Ureter (tissue), 1 donor: Measurements from ENCODE around the gene THSD4. TPM values are rescaled to one million over a fixed set of nuclear protein-coding genes. Genes with fewer than 3 reads are reported as not detected.
A peak's percentile ranks its signal among the peaks of the same experiment; 100 is the strongest.

ENCODE experiments used
- DNase-seq: peaks from one replicate; pipeline ENCODE4 v3.0.0-alpha.2; 2020; ENCODE audit warnings: low spot score
- total RNA-seq: library from RNA; stranded (reverse); gene quantifications from one replicate; pipeline ENCODE4 v1.2.4, GENCODE V29; 2023
- donor health status: DM: yes; HTN: yes; CAD: no.

Gene THSD4
- total RNA-seq, 1 donor from 2014 or later, result 57.9 TPM

GRCh38 chr15:71781965-71782265 is 666.6 kb downstream of the THSD4 start:
- DNase-seq, result no peak

GRCh38 chr15:71782422-71783165 is 667.3 kb downstream of the THSD4 start:
- no peak for DNase-seq

GRCh38 chr15:71784719-71785118 is 669.4 kb downstream of the THSD4 start:
- DNase-seq, result no peak

- DNase-seq, result no peak
These were observed 670.7 kb downstream of the THSD4 start for GRCh38 chr15:71785996-71786395.

GRCh38 chr15:71786673-71787072 is 671.4 kb downstream of the THSD4 start:
- DNase-seq, result peak; percentile 23

GRCh38 chr15:71788646-71789579 is 673.6 kb downstream of the THSD4 start:
- DNase-seq, result no peak

- DNase-seq, result no peak
These were observed 674.3 kb downstream of the THSD4 start for GRCh38 chr15:71789616-71790015.

GRCh38 chr15:71790081-71790480 is 674.8 kb downstream of the THSD4 start:
- DNase-seq, result peak; percentile 57

GRCh38 chr15:71791975-71792374 is 676.7 kb downstream of the THSD4 start:
- no peak for DNase-seq

GRCh38 chr15:71792521-71792920 is 677.2 kb downstream of the THSD4 start:
- no peak for DNase-seq

GRCh38 chr15:71798641-71799040 is 683.4 kb downstream of the THSD4 start:
- no peak for DNase-seq

GRCh38 chr15:71800190-71800589 is 684.9 kb downstream of the THSD4 start:
- no peak for DNase-seq

GRCh38 chr15:71800835-71801745 is 685.8 kb downstream of the THSD4 start:
- DNase-seq, result no peak

- DNase-seq, result no peak
These were observed 686.8 kb downstream of the THSD4 start for GRCh38 chr15:71801935-71802655.

- no peak for DNase-seq
These were observed 687.5 kb downstream of the THSD4 start for GRCh38 chr15:71802770-71803169.

- DNase-seq, result no peak
These were observed 689.0 kb downstream of the THSD4 start for GRCh38 chr15:71804226-71804625.

GRCh38 chr15:71804695-71805470 is 689.6 kb downstream of the THSD4 start:
- DNase-seq, result no peak

- no peak for DNase-seq
These were observed 691.2 kb downstream of the THSD4 start for GRCh38 chr15:71806452-71806931.

GRCh38 chr15:71807125-71807629 is 691.9 kb downstream of the THSD4 start:
- DNase-seq, result no peak

- no peak for DNase-seq
These were observed 692.4 kb downstream of the THSD4 start for GRCh38 chr15:71807691-71808091.
